HepG2 (cell line): ENCODE data around the gene ZNF792. TPM values are rescaled to one million over a fixed set of nuclear protein-coding genes. Genes with fewer than 3 reads are reported as not detected.

Experiments used
- ATAC-seq: fragments of 200-7000 bp; cut with Tn5 transposase; 3 replicates; pipeline ENCODE4 v1.9.1; 2020; ENCODE audit warnings: mild to moderate bottlenecking, moderate library complexity
- BruUV-seq: library from RNA; stranded (reverse); fragments of 400-500 nt; replicated peaks from 2 replicates; lab custom pipeline; 2021; lab: Mats Ljungman, UMichigan
- CTCF ChIA-PET: fragments of 300-600 bp; formaldehyde crosslinking; extraction: SDS; loops from one replicate; lab custom pipeline; 2021; ENCODE audit warnings: low total read pairs, inconsistent platforms, low intra/inter-chr PET ratio; lab: Yijun Ruan, JAX
- POLR2A ChIA-PET: fragments of 350-600 bp; sonication (Branson Sonifier 250); formaldehyde crosslinking; loops from one replicate; lab custom pipeline; 2020; ENCODE audit warnings: antibody characterized with exemption, inconsistent platforms; lab: Yijun Ruan, JAX
- DNase-seq: peaks from one replicate; pipeline ENCODE4 v3.0.0-alpha.2; 2015; ENCODE audit warnings: low spot score
- FAIRE-seq: peaks from 3 replicates; lab custom pipeline; 2011; peaks lifted over from hg19 to GRCh38; lab: Jason Lieb, UNC
- H2AFZ ChIP-seq: one replicate; pipeline ENCODE4 v1.6.1; 2011; ENCODE audit warnings: low read length, inconsistent platforms
- H3K27ac ChIP-seq: fragments of 300-600 bp; 3 replicates; pipeline ENCODE4 v1.8.0; 2011; ENCODE audit warnings: mixed run types, mild to moderate bottlenecking, mixed read lengths, low read length, inconsistent platforms; ENCODE audit not compliant: insufficient read depth; ENCODE audit errors: extremely low read length
- H3K27me3 ChIP-seq, 2 experiments: fragments of 200-600 bp in 1 of 2; 2 replicates in 1 of 2; 3 replicates in 1 of 2; pipeline versions ENCODE4 v1.6.0 to v1.8.0; 2011; ENCODE audit warnings: low read length in 2 of 2, mild to moderate bottlenecking in 2 of 2, moderate library complexity in 2 of 2, inconsistent platforms in 1 of 2; ENCODE audit not compliant: insufficient read depth in 2 of 2, control insufficient read depth in 1 of 2
- H3K36me3 ChIP-seq, 2 experiments: fragments of 200-600 bp in 1 of 2; replicated peaks in 1 of 2; 2 replicates in 1 of 2; 3 replicates in 1 of 2; pipeline versions ENCODE4 v1.5.1 to v1.8.0; 2011; ENCODE audit warnings: low read length in 2 of 2, inconsistent platforms in 1 of 2; ENCODE audit not compliant: insufficient read depth in 2 of 2, control insufficient read depth in 1 of 2
- H3K4me1 ChIP-seq: 2 replicates; pipeline ENCODE4 v1.5.1; 2012; ENCODE audit warnings: low read length, inconsistent platforms; ENCODE audit not compliant: insufficient read depth
- H3K4me2 ChIP-seq: 2 replicates; pipeline ENCODE4 v1.6.0; 2011; ENCODE audit warnings: low read depth, low read length, inconsistent platforms
- H3K4me3 ChIP-seq, 3 experiments: fragments of 200-600 bp in 1 of 3; sonication (generic), shearing (Covaris generic) in 1 of 3; replicated peaks in 1 of 3; 2 replicates each; pipeline ENCODE4 v1.5.1; 2011 to 2016; ENCODE audit warnings: low read length in 3 of 3, inconsistent platforms in 2 of 3, low read depth in 2 of 3, mild to moderate bottlenecking in 2 of 3, control low read depth in 1 of 3, mixed read lengths in 1 of 3; ENCODE audit not compliant: insufficient read depth in 1 of 3
- H3K79me2 ChIP-seq: one replicate; pipeline ENCODE4 v1.6.1; 2011; ENCODE audit warnings: low read length, inconsistent platforms; ENCODE audit not compliant: insufficient read depth
- H3K9ac ChIP-seq: 2 replicates; pipeline ENCODE4 v1.6.0; 2011; ENCODE audit warnings: mild to moderate bottlenecking, low read depth, low read length, inconsistent platforms; ENCODE audit not compliant: insufficient read depth
- H3K9me3 ChIP-seq: 2 replicates; pipeline ENCODE4 v1.5.1; 2012; ENCODE audit warnings: mild to moderate bottlenecking, low read length
- H4K20me1 ChIP-seq: 2 replicates; pipeline ENCODE4 v1.6.0; 2011; ENCODE audit warnings: inconsistent platforms, mild to moderate bottlenecking, low read length, moderate library complexity; ENCODE audit not compliant: insufficient read depth
- CHD4 ChIP-seq: fragments of 200-600 bp; sonication (generic); IDR thresholded peaks from 2 replicates; pipeline ENCODE4 v1.7.0; 2017; ENCODE audit warnings: mild to moderate bottlenecking, low read length, borderline replicate concordance
- HNF4A ChIP-seq: sonication (generic); formaldehyde crosslinking; IDR thresholded peaks from 2 replicates; pipeline ENCODE4 v1.4.0; 2020; ENCODE audit warnings: missing genetic modification reagents
- HOXA7 ChIP-seq: sonication (generic); formaldehyde crosslinking; IDR thresholded peaks from 2 replicates; pipeline ENCODE4 v1.8.1; 2022; ENCODE audit warnings: mild to moderate bottlenecking, missing genetic modification reagents, moderate library complexity
- NONO ChIP-seq, 2 experiments: fragments of 450-650 bp in 1 of 2; sonication (generic) in 1 of 2; formaldehyde crosslinking in 1 of 2; IDR thresholded peaks in 1 of 2; conservative IDR thresholded peaks in 1 of 2; 2 replicates each; pipeline versions ENCODE4 v1.6.1 to v1.8.0; 2017 to 2022; ENCODE audit warnings: mild to moderate bottlenecking in 1 of 2, missing genetic modification reagents in 1 of 2, moderate library complexity in 1 of 2
- NR2F6 ChIP-seq, 2 experiments: IDR thresholded peaks; 2 replicates each; pipeline ENCODE4 v1.6.1; 2016; ENCODE audit warnings: antibody characterized with exemption in 1 of 2, mild to moderate bottlenecking in 1 of 2
- RAD51 ChIP-seq: fragments of 450-650 bp; IDR thresholded peaks from 2 replicates; pipeline ENCODE4 v1.6.1; 2016; ENCODE audit warnings: borderline replicate concordance
- SAP130 ChIP-seq: IDR thresholded peaks from 2 replicates; pipeline ENCODE4 v1.6.1; 2016; ENCODE audit warnings: low read depth
- SOX5 ChIP-seq: IDR thresholded peaks from 2 replicates; pipeline ENCODE4 v1.6.1; 2016; ENCODE audit warnings: borderline replicate concordance
- SP5 ChIP-seq: IDR thresholded peaks from 2 replicates; pipeline ENCODE4 v1.6.1; 2016; ENCODE audit warnings: low read depth, borderline replicate concordance
- TEAD2 ChIP-seq: sonication (generic); formaldehyde crosslinking; IDR thresholded peaks from 2 replicates; pipeline ENCODE4 v1.9.0; 2021; ENCODE audit warnings: missing genetic modification reagents
- ZNF354B ChIP-seq: sonication (generic); formaldehyde crosslinking; IDR thresholded peaks from 2 replicates; pipeline ENCODE4 v1.8.0; 2022; ENCODE audit warnings: mild to moderate bottlenecking, missing genetic modification reagents
- ZNF510 ChIP-seq: sonication (generic); formaldehyde crosslinking; IDR thresholded peaks from 2 replicates; pipeline ENCODE4 v1.4.0; 2020; ENCODE audit warnings: low read depth, mild to moderate bottlenecking, missing genetic modification reagents
- ZNF558 ChIP-seq: sonication (generic); formaldehyde crosslinking; IDR thresholded peaks from 2 replicates; pipeline ENCODE4 v1.9.0; 2022; ENCODE audit warnings: mild to moderate bottlenecking, missing genetic modification reagents, borderline replicate concordance
- ZNF570 ChIP-seq: sonication (generic); formaldehyde crosslinking; IDR thresholded peaks from 2 replicates; pipeline ENCODE4 v1.4.0; 2020; ENCODE audit warnings: mild to moderate bottlenecking, missing genetic modification reagents, borderline replicate concordance
- ZNF772 ChIP-seq: sonication (generic); formaldehyde crosslinking; IDR thresholded peaks from 2 replicates; pipeline ENCODE4 v1.5.0; 2020; ENCODE audit warnings: mild to moderate bottlenecking, missing genetic modification reagents
- ZNF777 ChIP-seq: sonication (generic); formaldehyde crosslinking; IDR thresholded peaks from 2 replicates; pipeline ENCODE4 v1.4.0; 2020; ENCODE audit warnings: missing genetic modification reagents
- WGBS: methylation state at CpG from one replicate; pipeline ENCODE4 v1.1.6; 2017; ENCODE audit warnings: low lambda C conversion rate; 5-methylcytosine and 5-hydroxymethylcytosine counted together
- in situ Hi-C: cut with HindIII; loops from 2 replicates; pipeline ENCODE4 v1.10.0; 2017; ENCODE audit warnings: low pct_unique_long_range_greater_than_20kb; ENCODE audit not compliant: extremely low pct_ligation_motif_present
- intact Hi-C: fragments of 100-400 bp; cut with micrococcal nuclease; formaldehyde crosslinking; loops from one replicate; pipeline ENCODE4 v1.10.0; 2022; ENCODE audit not compliant: unreplicated experiment
- polyA plus RNA-seq, 8 experiments: library from polyadenylated mRNA; depleted of rRNA in 3 of 8; stranded (reverse) in 7 of 8; unstranded in 1 of 8; fragments of >200 nt; fragmentation: Illumina TruSeq in 4 of 8; extraction: Trizol in 4 of 8; gene quantifications; 2 replicates each; pipeline versions ENCODE4 v1.2.1 to v1.2.3, GENCODE V29; 2011 to 2016; ENCODE audit warnings: low read depth in 4 of 8, missing spikeins in 1 of 8, mixed read lengths in 1 of 8; ENCODE audit not compliant: insufficient read depth in 1 of 8
- total RNA-seq, 5 experiments: library from RNA; depleted of rRNA; stranded (reverse); fragments of >200 nt; fragmentation: Illumina TruSeq; extraction: Trizol; gene quantifications; 2 replicates each; pipeline ENCODE4 v1.2.3, GENCODE V29; 2016; ENCODE audit warnings: low read depth in 1 of 5
- TF ChIP-seq, protein P1 (sequence below): sonication (generic); formaldehyde crosslinking; IDR thresholded peaks from 2 replicates; pipeline ENCODE4 v1.5.0; 2020; ENCODE audit warnings: mild to moderate bottlenecking, missing genetic modification reagents, moderate library complexity
- TF ChIP-seq, protein P2 (sequence below): sonication (generic); formaldehyde crosslinking; IDR thresholded peaks from 2 replicates; pipeline ENCODE4 v1.5.0; 2020; ENCODE audit warnings: mild to moderate bottlenecking, missing genetic modification reagents

Gene ZNF792
- total and polyA plus RNA-seq, 2 of the 13 experiments (the other 11 are each of a cell fraction or from before 2014, with no cell fraction given): 5.5 to 11.5 TPM

DNA sequence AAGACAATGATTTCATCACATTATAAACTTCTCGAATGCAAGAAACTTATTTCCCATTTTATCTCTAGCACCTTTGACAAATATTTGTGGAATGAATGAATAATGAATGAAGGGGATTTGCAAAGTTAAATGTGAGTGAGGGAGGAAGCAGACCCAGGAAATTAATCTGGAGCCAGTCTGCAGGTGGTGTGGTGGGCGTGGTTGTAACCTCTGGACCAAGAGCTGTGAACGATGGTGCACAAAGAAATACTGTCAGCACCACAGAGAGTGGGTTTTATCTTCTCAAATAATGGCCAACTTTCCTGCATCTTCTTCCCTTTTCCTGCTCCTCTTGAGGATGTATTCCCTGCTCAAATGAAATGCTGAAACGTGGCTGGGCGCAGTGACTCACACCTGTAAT is 11.0 kb upstream of the ZNF792 start (continued):
- TF ChIP-seq, protein P1, sequence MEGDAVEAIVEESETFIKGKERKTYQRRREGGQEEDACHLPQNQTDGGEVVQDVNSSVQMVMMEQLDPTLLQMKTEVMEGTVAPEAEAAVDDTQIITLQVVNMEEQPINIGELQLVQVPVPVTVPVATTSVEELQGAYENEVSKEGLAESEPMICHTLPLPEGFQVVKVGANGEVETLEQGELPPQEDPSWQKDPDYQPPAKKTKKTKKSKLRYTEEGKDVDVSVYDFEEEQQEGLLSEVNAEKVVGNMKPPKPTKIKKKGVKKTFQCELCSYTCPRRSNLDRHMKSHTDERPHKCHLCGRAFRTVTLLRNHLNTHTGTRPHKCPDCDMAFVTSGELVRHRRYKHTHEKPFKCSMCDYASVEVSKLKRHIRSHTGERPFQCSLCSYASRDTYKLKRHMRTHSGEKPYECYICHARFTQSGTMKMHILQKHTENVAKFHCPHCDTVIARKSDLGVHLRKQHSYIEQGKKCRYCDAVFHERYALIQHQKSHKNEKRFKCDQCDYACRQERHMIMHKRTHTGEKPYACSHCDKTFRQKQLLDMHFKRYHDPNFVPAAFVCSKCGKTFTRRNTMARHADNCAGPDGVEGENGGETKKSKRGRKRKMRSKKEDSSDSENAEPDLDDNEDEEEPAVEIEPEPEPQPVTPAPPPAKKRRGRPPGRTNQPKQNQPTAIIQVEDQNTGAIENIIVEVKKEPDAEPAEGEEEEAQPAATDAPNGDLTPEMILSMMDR (CRISPR knock-in tag): 0 out of 2 replicates have a peak, but pooled peaks have one; percentile 17
- TF ChIP-seq SAP130 (CRISPR knock-in tag): peak; percentile 42
- no peak for TF ChIP-seq ZNF558 (CRISPR knock-in tag)
- peak; percentile 83 for TF ChIP-seq SP5 (CRISPR knock-in tag)
- TF ChIP-seq HNF4A (CRISPR knock-in tag): peak; percentile 48

DNA sequence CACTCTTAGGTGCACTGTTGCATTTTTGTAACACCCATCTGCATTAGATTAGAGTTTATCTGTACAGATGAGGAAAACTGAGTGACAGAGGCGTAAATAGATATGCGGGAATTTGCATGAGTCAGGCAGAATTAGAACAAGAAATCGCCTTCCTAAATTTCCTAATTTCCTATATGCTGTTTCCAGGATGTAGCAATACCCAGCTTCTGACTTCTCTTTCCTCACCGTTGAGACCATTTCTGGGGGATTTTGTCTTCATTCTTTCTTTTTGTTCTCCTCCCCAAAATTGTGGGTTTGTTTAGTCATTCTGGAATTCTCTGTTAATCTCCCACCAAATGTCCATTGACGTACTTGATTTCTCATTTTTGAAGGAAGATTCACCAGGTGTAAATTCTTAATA is 10.6 kb upstream of the ZNF792 start:
- no peak for TF ChIP-seq TEAD2
- no peak for TF ChIP-seq ZNF354B (CRISPR knock-in tag)
- TF ChIP-seq HOXA7: no peak
- no peak for TF ChIP-seq SOX5 (CRISPR knock-in tag)
- no peak for TF ChIP-seq RAD51
- no peak for TF ChIP-seq ZNF777 (CRISPR knock-in tag)
- TF ChIP-seq ZNF772 (CRISPR knock-in tag): no peak
- no peak for TF ChIP-seq CHD4
- TF ChIP-seq NONO (IDR thresholded peaks at IDR 0.05): no peak
- no peak for TF ChIP-seq NONO (CRISPR knock-in tag; conservative IDR thresholded peaks at IDR 0.05)
- TF ChIP-seq, protein P2, sequence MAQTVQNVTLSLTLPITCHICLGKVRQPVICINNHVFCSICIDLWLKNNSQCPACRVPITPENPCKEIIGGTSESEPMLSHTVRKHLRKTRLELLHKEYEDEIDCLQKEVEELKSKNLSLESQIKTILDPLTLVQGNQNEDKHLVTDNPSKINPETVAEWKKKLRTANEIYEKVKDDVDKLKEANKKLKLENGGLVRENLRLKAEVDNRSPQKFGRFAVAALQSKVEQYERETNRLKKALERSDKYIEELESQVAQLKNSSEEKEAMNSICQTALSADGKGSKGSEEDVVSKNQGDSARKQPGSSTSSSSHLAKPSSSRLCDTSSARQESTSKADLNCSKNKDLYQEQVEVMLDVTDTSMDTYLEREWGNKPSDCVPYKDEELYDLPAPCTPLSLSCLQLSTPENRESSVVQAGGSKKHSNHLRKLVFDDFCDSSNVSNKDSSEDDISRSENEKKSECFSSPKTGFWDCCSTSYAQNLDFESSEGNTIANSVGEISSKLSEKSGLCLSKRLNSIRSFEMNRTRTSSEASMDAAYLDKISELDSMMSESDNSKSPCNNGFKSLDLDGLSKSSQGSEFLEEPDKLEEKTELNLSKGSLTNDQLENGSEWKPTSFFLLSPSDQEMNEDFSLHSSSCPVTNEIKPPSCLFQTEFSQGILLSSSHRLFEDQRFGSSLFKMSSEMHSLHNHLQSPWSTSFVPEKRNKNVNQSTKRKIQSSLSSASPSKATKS (CRISPR knock-in tag): no peak
- TF ChIP-seq ZNF570 (CRISPR knock-in tag): no peak
- no peak for TF ChIP-seq NR2F6 (IDR thresholded peaks at IDR 0.05)
- TF ChIP-seq NR2F6 (CRISPR knock-in tag; IDR thresholded peaks at IDR 0.05): no peak
- TF ChIP-seq ZNF510: no peak
- CTCF ChIA-PET: interaction anchor here (3.0 kb wide), 1 partner anchor 39 kb away, joined by 99 read pairs; no protein-coding TSS in a partner anchor
- Histone ChIP-seq H3K4me2 (peak overlapping the region; percentile 1; the same call in 1 of the 2 replicates), H3K27me3 (peaks cover 0 to 20% of the 10 kb centered on the region in 2 experiments; a peak in 1 of 5 replicates), H3K27ac (no peak overlapping the region), H3K4me3 (no peak overlapping the region), H3K79me2 (no peaks in the 10 kb centered on the region), H2AFZ (no peak overlapping the region), H3K36me3 (no peaks in the 10 kb centered on the region), H4K20me1 (no peaks in the 10 kb centered on the region), H3K4me1 (peaks cover 51% of the 10 kb centered on the region), H3K9ac (no peak overlapping the region), H3K9me3 (peaks cover 21% of the 10 kb centered on the region)
- intact Hi-C loops: loop anchor here (2.0 kb wide), 1 partner anchor 76 kb away; no protein-coding TSS in a partner anchor
- no TSS peak for BruUV-seq
- 46% methylated on average over 5 of the region's 5 CpGs for WGBS
- POLR2A ChIA-PET: interaction anchor here (1.6 kb wide), 1 partner anchor 32 kb away, joined by 10 read pairs; no protein-coding TSS in a partner anchor
- no peak for FAIRE-seq
- in situ Hi-C loops: loop anchor here (5.0 kb wide), 1 partner anchor 38 kb away; no protein-coding TSS in a partner anchor
- DNase-seq: no peak
- ATAC-seq: no peak
